Tibial nerve (tissue), 4 donors: ENCODE measurements around the gene FAM170B. TPM values are rescaled to one million over a fixed set of nuclear protein-coding genes. Genes with fewer than 3 reads are reported as not detected.

ENCODE experiments used
- DNase-seq, 2 donors: peaks; one replicate each; pipeline ENCODE4 v3.0.0-alpha.2; 2019; ENCODE audit warnings: low spot score in 2 of 2
- H3K27ac ChIP-seq, 4 donors: fragments of 200-600 bp; sonication (generic) in 3 of 4; one replicate each; pipeline ENCODE4 v1.5.1; 2017 to 2019; ENCODE audit warnings: mild to moderate bottlenecking in 1 of 4
- H3K27me3 ChIP-seq, 2 donors: fragments of 200-600 bp; sonication (generic) in 1 of 2; one replicate each; pipeline versions ENCODE4 v1.5.1 to v1.6.0; 2017 to 2019
- H3K36me3 ChIP-seq, 3 donors: fragments of 200-600 bp; sonication (generic); one replicate each; pipeline ENCODE4 v1.5.1; 2018 to 2019
- H3K4me1 ChIP-seq, 4 donors: fragments of 200-600 bp; sonication (generic) in 3 of 4; one replicate each; pipeline ENCODE4 v1.5.1; 2017 to 2019
- H3K4me3 ChIP-seq, 4 donors: fragments of 200-600 bp; sonication (generic) in 3 of 4; one replicate each; pipeline ENCODE4 v1.5.1; 2017 to 2019; ENCODE audit warnings: mild to moderate bottlenecking in 1 of 4, moderate library complexity in 1 of 4
- H3K9me3 ChIP-seq, 4 donors: fragments of 200-600 bp; sonication (generic) in 3 of 4; one replicate each; pipeline ENCODE4 v1.5.1; 2017 to 2019
- CTCF ChIP-seq, 5 experiments: fragments of 200-600 bp in 3 of 5; fragments of 450-650 bp in 2 of 5; sonication (generic) in 3 of 5; IDR thresholded peaks; one replicate each; pipeline ENCODE4 v1.5.1; 2016 to 2019; ENCODE audit warnings: antibody characterized with exemption in 5 of 5, mild to moderate bottlenecking in 3 of 5, moderate library complexity in 2 of 5
- EP300 ChIP-seq, 2 donors: sonication (generic); formaldehyde crosslinking; IDR thresholded peaks; one replicate each; pipeline ENCODE4 v1.6.1; 2017; ENCODE audit warnings: antibody characterized with exemption in 2 of 2, mild to moderate bottlenecking in 1 of 2
- POLR2A ChIP-seq, 2 donors: fragments of 450-650 bp; IDR thresholded peaks; one replicate each; pipeline ENCODE4 v1.6.1; 2017; ENCODE audit warnings: antibody characterized with exemption in 2 of 2, mild to moderate bottlenecking in 2 of 2, moderate library complexity in 2 of 2
- WGBS, 2 donors: methylation state at CpG; one replicate each; pipeline ENCODE4 v1.1.5; 2018; 5-methylcytosine and 5-hydroxymethylcytosine counted together
- total RNA-seq, 4 donors: library from RNA; depleted of rRNA; stranded (reverse); fragments of >200 nt; gene quantifications; one replicate each; pipeline ENCODE4 v1.1.0, GENCODE V29; 2016

The FAM170B gene
- total RNA-seq, 4 donors from 2014 or later = 0.63 TPM; not detected in 3

- Histone ChIP-seq H3K9me3 (peaks cover 0 to 17% (median 3%) of the 10 kb centered on the region in 4 donors), H3K4me1 (no peaks in the 10 kb centered on the region), H3K27ac (no peak overlapping the region), H3K4me3 (no peak overlapping the region), H3K27me3 (no peaks in the 10 kb centered on the region), H3K36me3 (no peaks in the 10 kb centered on the region)
- TF ChIP-seq EP300 (IDR thresholded peaks at IDR 0.05) = no peak
- no peak for TF ChIP-seq CTCF (IDR thresholded peaks at IDR 0.05)
- no peak for TF ChIP-seq POLR2A (IDR thresholded peaks at IDR 0.05)
- 34 to 54% methylated on average over 2 of the region's 2 CpGs for WGBS, 2 donors
- DNase-seq = no peak
Observed at GRCh38 chr10:49151025-49151445, 17.2 kb upstream of the FAM170B start.

GRCh38 chr10:49150426-49150825, 16.6 kb upstream of the FAM170B start:
- H3K4me3 ChIP-seq = no peak overlapping the region
- H3K9me3 ChIP-seq = peaks cover 0 to 17% (median 3%) of the 10 kb centered on the region in 4 donors
- 67 to 70% methylated on average over 5 of the region's 5 CpGs for WGBS, 2 donors
- TF ChIP-seq POLR2A (IDR thresholded peaks at IDR 0.05) (no peak), CTCF (IDR thresholded peaks at IDR 0.05) (no peak), EP300 (IDR thresholded peaks at IDR 0.05) (no peak)
- H3K27me3 ChIP-seq = no peaks in the 10 kb centered on the region
- H3K36me3 ChIP-seq = no peaks in the 10 kb centered on the region
- H3K27ac ChIP-seq = no peak overlapping the region
- no peaks in the 10 kb centered on the region for H3K4me1 ChIP-seq
- no peak for DNase-seq

DNA sequence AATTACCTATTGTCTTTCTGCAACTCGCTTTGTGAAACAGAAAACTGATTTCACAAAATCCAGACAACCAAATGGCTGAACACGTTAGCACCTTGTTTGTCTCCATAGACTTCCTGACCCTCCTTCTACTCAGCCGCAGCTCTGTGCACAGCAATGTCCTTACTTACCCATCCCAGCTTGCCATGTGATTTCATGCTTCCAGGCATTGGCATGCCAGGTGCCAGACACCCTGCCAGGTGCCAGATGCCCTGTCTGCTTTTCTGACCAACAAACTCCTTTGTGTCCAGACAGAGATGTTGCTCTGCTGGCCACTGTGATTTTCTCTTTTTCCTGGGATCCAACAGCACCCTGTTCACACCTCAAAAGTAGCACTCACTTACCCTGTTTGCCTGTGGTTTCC, 16.1 kb upstream of the FAM170B start:
- Histone ChIP-seq H3K27ac (no peak overlapping the region), H3K4me3 (no peak overlapping the region), H3K36me3 (no peaks in the 10 kb centered on the region), H3K9me3 (peaks cover 0 to 17% (median 3%) of the 10 kb centered on the region in 4 donors), H3K4me1 (no peaks in the 10 kb centered on the region), H3K27me3 (no peaks in the 10 kb centered on the region)
- DNase-seq = no peak
- 92 to 94% methylated on average over 3 of the region's 3 CpGs for WGBS, 2 donors
- TF ChIP-seq CTCF (IDR thresholded peaks at IDR 0.05) (no peak), POLR2A (IDR thresholded peaks at IDR 0.05) (no peak), EP300 (IDR thresholded peaks at IDR 0.05) (no peak)

- H3K36me3 ChIP-seq = no peaks in the 10 kb centered on the region
- TF ChIP-seq EP300 (IDR thresholded peaks at IDR 0.05) (no peak), POLR2A (IDR thresholded peaks at IDR 0.05) (no peak), CTCF (IDR thresholded peaks at IDR 0.05) (no peak)
- no peak overlapping the region for H3K4me3 ChIP-seq
- H3K9me3 ChIP-seq = peaks cover 0 to 17% (median 3%) of the 10 kb centered on the region in 4 donors
- H3K27me3 ChIP-seq = no peaks in the 10 kb centered on the region
- DNase-seq = no peak
- 62 to 72% methylated on average over 2 of the region's 2 CpGs for WGBS, 2 donors
- H3K4me1 ChIP-seq = peaks cover 0 to 12% (median 5%) of the 10 kb centered on the region in 4 donors
- H3K27ac ChIP-seq = no peak overlapping the region
Observed at GRCh38 chr10:49144058-49144720, 10.4 kb upstream of the FAM170B start.

GRCh38 chr10:49143249-49143648, 9.4 kb upstream of the FAM170B start:
- Histone ChIP-seq H3K4me3 (no peak overlapping the region), H3K27ac (no peak overlapping the region), H3K36me3 (no peaks in the 10 kb centered on the region), H3K4me1 (peaks cover 0 to 21% (median 6%) of the 10 kb centered on the region in 4 donors), H3K27me3 (no peaks in the 10 kb centered on the region), H3K9me3 (peaks cover 0 to 14% (median 3%) of the 10 kb centered on the region in 4 donors)
- TF ChIP-seq CTCF (IDR thresholded peaks at IDR 0.05) (no peak), POLR2A (IDR thresholded peaks at IDR 0.05) (no peak), EP300 (IDR thresholded peaks at IDR 0.05) (no peak)
- no peak for DNase-seq
